ENCODE results near the gene PZP.
A peak's percentile ranks its signal among the peaks of the same experiment; 100 is the strongest.
"Not testable (repeated sequence)": the region's sequence is repeated elsewhere in the genome, so short reads cannot be mapped to it uniquely, and the experiment has no call there.

The PZP gene

DNA sequence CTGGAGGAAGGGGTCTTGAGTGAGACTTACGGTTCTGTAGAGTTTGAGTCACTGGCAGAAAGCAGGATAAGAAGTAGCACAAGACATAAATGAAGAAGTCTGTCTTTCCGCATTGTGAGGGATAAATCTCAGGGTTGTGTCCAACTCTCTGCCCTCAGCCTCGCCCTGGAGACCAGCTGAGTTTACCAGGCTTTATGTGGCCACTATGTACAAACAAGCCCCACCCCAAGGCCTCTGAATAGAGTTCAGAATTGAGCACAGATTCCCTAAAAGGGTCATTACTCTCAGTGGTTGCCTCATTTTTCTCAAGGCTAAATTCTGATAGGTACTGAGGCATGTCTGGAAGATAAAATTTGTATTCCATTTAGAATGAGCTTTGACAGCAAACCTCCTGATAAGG lies at the start of gene PZP:
Gene PZP, minus strand, starts transcription at position 167 of the 400 bp plus-strand sequence. Its CDS starts 54 bp downstream, at position 113.
- no peak for DNase-seq (ENCODE audit: low spot score)

GRCh38 chr12:9256758-9257405 lies 48.7 kb upstream of the PZP start:
- DNase-seq (ENCODE audit: low spot score) = peak; percentile 14

DNA sequence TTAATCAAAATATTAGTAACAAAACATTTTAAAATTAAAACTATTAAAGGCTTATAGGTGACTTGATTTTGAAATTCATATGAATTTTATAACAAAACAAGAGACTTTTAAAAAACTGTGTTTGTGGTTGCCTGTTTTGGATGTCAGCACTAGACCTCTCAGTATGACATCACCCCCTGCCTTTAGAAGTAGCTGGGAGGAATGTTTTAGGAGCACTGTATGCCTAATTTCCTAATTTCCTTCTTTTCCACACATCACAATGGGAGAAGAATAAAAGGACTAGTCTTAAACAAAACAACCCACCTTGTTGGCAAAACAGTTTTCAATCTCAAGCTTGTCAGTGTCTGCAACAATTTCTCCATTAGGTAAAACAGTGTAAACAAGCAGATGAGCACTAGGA lies 48.1 kb upstream of the PZP start:
- peak; percentile 8 for DNase-seq (ENCODE audit: low spot score)

DNA sequence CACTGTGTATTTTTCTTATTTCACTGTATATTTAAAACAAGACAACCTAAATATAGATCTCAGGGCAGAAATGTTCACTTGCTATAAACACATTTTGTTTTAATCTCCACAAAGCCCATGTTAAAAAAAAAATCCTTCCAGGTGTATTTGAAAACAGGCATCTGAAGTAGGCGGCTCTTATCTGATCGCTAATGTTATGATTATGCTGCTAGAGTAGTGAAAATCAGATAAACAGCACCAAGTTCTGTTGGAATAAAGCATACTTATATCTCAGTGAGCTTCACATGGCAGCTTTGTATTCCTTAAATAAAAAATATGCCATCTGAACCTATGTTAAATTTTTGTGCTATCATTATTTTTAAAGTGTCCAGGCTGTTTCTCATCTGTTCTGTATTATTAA lies 47.6 kb upstream of the PZP start:
- no peak for DNase-seq (ENCODE audit: low spot score)

DNA sequence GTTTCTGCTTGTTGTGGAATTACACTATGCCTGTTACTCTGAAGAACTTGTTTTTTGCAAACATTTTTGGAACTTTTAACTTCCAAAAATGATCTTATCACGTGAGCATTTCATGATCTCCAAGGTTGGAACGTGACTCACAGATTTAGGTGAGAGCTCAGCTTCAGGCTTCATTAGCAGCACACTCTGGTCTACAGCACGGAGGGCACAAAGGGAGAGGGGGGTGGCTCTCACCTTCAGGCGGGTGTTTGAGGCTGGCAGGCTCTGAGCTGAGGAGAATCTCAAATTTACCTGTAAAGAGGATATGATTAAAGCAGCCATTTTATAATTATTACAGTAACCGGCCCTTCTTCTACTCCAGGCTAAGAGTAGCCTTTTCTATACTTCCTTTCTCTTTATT lies 45.3 kb upstream of the PZP start:
- no peak for DNase-seq (ENCODE audit: low spot score)

DNA sequence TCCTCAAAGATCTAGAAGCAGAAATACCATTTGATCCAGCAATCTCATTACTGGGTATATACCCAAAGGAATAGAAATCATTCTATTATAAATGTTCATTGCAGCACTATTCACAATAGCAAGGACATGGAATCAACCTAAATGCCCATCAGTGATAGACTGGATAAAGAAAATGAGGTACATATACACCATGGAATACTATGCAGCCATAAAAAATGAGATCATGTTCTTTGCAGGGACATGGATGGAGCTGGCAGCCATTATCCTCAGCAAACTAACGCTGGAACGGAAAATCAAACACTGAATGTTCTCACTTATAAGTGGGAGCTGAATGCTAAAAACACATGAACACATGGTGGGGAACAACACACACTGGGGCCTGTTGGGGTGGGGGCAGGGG lies 44.6 kb upstream of the PZP start:
- DNase-seq (ENCODE audit: low spot score) = not testable (repeated sequence)

GRCh38 chr12:9252256-9252655 lies 44.1 kb upstream of the PZP start:
- no peak for DNase-seq (ENCODE audit: low spot score)

DNA sequence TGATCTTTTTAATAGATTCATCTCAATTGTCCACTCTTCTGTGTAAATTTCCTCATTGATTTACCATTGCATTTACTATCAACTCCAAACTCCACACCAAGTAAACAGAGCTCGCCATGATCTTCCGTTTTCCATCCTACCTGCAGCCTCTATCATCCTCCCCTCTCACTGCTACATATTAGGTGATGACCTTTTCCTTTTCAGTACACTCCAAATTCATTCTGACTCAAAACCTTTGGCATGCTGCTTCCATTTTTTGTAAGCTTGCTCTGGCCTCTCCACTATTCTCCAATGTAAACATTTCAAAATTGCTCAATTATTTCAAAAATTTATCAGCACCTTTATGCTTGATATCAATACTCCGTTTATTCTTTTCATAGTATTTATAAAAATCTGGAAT lies 40.2 kb upstream of the PZP start:
- DNase-seq (ENCODE audit: low spot score) = no peak

- DNase-seq (ENCODE audit: low spot score) = peak; percentile 64
These were observed 36.7 kb upstream of the PZP start for GRCh38 chr12:9244894-9245293.

- peak; percentile 80 for DNase-seq (ENCODE audit: low spot score)
These were observed 35.9 kb upstream of the PZP start for GRCh38 chr12:9243999-9244649.

DNA sequence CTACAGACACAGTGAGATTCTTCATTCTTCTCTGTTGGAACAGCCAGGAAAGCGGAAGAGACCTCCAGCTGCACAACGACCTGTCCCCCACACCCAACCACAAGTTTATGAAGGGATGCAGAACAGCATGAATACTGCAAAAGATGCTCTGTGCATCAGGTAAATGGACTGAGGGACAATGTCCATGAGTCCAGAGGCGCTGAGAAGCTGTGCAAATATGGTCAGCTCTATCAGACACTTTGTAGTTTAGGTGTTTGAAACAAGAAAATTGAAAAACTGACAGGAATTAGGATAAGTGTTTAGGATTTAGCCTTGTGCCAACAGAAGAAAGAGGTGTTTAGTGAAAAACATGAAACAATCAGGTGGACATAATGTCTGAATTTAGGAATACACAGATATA lies 33.1 kb upstream of the PZP start:
- DNase-seq (ENCODE audit: low spot score) = peak; percentile 16

- peak; percentile 66 for DNase-seq (ENCODE audit: low spot score)
These were observed 32.6 kb upstream of the PZP start for GRCh38 chr12:9240776-9241175.

GRCh38 chr12:9240004-9240635 lies 31.9 kb upstream of the PZP start:
- peak; percentile 33 for DNase-seq (ENCODE audit: low spot score)

GRCh38 chr12:9237286-9237685 lies 29.1 kb upstream of the PZP start:
- DNase-seq (ENCODE audit: low spot score) = no peak

DNA sequence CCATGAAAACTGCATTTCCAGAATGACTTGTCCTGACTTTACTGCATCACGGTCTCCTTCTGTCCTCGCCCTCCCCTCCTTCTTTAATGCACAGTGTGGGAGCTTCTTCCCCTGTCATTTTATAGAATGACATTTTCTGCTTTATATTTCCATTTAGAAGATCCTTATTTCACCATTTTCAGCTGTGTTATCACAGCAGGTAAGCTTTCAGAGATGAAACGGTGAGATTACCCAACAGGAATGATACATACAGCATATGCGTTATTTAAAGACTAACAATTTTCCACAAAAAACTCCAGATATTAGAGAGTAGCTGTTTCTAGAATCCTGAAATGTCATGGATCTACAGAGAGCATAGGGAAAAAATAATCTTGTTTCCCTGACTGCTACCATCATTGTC lies 27.3 kb upstream of the PZP start:
- DNase-seq (ENCODE audit: low spot score) = no peak

DNA sequence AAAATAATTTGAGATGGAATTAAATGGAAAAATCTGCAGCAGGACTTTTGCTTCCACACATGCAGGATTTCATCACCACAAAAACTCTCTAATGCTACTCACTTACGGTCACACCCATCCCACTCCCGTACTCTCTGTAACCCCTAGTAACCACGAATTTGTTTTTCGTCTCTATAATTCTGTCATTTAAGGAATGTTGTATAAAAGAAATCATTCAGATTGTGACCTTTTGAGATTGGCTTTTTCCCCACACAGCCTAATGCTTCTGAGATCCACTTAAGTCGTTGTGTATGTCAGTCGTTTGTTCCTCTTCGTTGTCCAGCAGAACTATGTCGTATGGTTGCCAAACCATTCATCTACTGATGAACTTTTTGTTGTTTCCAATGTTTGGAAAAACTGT lies 19.8 kb upstream of the PZP start:
- no peak for DNase-seq (ENCODE audit: low spot score)

DNA sequence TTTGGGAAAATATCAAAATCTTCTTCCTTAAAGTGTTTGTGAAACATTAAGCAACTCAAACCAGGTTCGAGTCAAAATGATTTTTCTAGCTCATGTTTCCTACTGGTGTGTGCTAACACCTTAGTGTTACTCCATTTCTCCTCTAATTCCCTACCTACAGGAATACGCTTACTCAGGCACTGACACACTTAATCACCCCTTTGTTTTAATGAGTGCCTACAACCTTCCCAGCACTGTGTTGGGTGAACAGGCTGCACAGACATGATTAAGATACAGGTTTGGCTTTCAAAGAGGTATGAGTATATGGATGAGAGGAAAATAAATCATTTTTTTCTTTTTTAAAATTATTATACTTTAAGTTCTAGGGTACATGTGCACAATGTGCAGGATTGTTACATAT lies 15.6 kb upstream of the PZP start:
- no peak for DNase-seq (ENCODE audit: low spot score)

- no peak for DNase-seq (ENCODE audit: low spot score)
These were observed 13.3 kb upstream of the PZP start for GRCh38 chr12:9221483-9221882.

- DNase-seq (ENCODE audit: low spot score) = not testable (repeated sequence)
These were observed 12.8 kb upstream of the PZP start for GRCh38 chr12:9221011-9221410.

- DNase-seq (ENCODE audit: low spot score) = no peak
These were observed 6.3 kb upstream of the PZP start for GRCh38 chr12:9214534-9214933.

- DNase-seq (ENCODE audit: low spot score) = no peak
These were observed 3.5 kb upstream of the PZP start for GRCh38 chr12:9211687-9212086.

GRCh38 chr12:9204380-9204779 lies 3.8 kb downstream of the PZP start:
- DNase-seq (ENCODE audit: low spot score) = no peak

- no peak for DNase-seq (ENCODE audit: low spot score)
These were observed 10.2 kb downstream of the PZP start for GRCh38 chr12:9198012-9198411.

GRCh38 chr12:9184276-9184675 lies 23.9 kb downstream of the PZP start:
- no peak for DNase-seq (ENCODE audit: low spot score)
